HG03521 (cell line): ENCODE data around the gene BLOC1S4.
"Not testable (repeated sequence)": the region's sequence is repeated elsewhere in the genome, so short reads cannot be mapped to it uniquely, and the experiment has no call there.

Experiments used
- ATAC-seq: cut with Tn5 transposase; IDR thresholded peaks from one replicate; pipeline ENCODE4 v1.9.1; 2021; ENCODE audit warnings: mild to moderate bottlenecking, moderate library complexity; ENCODE audit not compliant: unreplicated experiment

BLOC1S4 gene

GRCh38 chr4:6734165-6734786, 18.3 kb downstream of the BLOC1S4 start:
- no peak for ATAC-seq

GRCh38 chr4:6739920-6740319, 23.9 kb downstream of the BLOC1S4 start:
- no peak for ATAC-seq

DNA sequence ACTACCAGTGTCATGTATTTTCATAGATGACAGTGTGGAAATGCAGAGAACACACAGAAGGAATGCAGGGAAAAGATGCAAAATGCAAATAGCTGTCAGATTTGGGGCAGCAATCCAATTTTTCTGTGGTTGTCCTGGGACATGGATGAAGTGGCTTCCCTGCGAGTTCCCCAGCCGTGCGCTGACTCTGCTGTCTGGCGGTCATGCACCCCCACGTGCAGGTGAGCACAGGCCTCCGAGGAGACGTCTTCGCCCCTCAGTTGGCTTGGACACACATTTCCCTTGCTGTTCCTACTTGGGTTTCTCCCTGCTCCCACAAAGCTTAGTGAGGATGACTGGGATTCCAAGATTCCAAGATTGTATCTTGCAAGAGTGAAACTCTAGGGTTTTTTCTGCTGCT, 24.4 kb downstream of the BLOC1S4 start:
- no peak for ATAC-seq

DNA sequence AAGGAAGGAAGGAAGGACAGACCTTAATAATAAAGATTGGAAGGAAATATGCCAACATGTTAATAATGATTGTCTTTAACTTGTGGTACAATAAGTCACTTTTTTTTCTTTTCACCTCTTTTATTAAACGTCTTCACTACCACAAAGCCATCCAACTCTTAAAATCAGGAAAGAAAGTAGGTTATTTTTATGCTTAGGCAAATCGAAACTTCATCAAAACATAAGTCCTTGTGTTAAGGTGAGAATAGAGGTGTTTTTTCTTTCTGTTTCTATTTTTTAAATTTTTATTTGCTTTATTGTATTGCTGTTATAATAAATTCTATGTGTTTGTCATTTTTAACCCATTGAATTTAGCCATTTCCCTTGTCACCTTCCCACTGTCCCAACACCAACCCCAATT, 26.5 kb downstream of the BLOC1S4 start:
- no peak for ATAC-seq

DNA sequence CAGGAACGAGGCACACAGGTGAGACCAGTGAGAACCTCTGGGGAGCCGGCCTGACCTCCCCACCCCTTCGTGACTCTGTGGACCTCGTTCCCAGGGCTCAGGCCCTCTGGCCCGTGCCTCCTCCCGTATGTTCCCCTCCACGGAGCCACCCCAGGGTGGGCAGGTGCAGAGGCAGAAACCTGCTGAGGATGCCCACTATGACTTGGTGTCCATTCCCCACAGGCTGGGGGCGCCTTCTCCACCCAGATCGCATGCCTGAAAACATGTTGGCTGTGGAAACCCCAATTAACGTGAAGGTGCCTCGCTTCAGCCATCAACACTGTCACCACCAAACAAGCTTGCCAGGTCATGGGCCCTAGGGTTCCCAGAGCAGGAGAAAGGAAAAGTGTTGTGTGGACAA, 27.0 kb downstream of the BLOC1S4 start:
- ATAC-seq: no peak

DNA sequence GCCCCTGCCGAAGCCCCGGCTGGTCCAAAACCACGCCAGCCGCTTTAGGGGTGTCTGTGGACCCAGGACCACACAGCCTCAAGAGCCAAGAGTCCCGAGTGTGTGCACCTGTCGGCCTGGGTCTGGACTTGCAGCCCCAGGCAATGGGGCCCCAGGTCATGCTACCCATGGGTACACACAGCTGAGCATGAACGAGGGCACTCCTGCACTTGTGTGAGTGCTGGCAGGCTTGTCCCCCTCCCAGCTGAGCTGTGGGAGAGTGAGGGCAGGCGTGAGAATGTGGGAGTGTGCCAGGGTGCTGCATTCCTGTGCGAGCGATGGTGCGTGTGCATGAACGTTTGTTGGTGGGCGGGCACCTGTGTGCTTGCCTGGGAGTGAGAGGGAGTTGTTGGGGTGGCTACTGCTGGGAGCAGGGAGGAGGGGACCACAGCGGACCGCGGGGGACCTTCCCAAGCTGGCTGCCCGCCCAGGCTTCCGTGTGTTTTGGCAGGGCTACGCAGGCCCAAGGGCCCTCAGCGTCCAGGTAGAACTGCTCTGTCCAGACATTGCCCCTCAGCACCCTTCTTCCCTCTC, 30.8 kb downstream of the BLOC1S4 start:
- no peak for ATAC-seq

DNA sequence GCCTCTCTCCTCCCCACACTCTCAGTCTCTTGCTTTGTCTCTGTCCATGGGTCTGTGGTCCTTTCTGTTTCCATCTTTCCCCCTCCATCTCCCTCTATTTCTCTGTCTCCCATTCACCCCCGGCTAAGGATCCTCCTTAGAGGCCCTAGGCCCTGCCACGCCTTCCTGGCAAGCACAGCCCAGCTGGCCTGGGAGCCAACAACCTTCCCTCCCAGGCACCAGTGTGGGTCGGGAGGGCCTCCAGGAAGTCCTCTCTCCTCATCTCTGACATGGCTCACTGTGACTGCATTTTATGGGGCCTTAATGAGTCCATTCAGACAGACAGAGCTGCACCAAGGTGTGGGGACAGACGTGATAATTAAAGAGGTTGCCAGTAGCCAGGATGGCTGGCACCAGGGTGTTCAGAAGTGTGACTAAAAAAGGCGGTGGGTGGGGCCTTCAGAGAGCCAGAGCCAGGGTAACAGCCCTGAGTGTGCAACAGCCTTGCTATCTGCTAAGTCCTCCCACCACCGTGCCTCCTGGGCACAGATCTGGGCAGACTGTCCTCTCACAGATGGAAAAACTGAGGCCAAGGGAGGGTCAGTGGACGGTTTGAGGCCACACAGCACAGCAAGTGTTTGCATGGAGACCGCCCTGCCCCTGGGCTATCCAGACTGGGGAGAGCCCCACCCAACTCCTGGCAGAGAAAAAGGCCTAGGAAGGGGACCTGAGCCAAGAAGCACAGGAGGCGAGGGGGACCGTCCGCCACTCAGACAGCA, 31.5 kb downstream of the BLOC1S4 start:
- ATAC-seq: no peak

- no peak for ATAC-seq
Observed at GRCh38 chr4:6748286-6748685, 32.3 kb downstream of the BLOC1S4 start.

- ATAC-seq: no peak
Observed at GRCh38 chr4:6749340-6750171, 33.6 kb downstream of the BLOC1S4 start.

DNA sequence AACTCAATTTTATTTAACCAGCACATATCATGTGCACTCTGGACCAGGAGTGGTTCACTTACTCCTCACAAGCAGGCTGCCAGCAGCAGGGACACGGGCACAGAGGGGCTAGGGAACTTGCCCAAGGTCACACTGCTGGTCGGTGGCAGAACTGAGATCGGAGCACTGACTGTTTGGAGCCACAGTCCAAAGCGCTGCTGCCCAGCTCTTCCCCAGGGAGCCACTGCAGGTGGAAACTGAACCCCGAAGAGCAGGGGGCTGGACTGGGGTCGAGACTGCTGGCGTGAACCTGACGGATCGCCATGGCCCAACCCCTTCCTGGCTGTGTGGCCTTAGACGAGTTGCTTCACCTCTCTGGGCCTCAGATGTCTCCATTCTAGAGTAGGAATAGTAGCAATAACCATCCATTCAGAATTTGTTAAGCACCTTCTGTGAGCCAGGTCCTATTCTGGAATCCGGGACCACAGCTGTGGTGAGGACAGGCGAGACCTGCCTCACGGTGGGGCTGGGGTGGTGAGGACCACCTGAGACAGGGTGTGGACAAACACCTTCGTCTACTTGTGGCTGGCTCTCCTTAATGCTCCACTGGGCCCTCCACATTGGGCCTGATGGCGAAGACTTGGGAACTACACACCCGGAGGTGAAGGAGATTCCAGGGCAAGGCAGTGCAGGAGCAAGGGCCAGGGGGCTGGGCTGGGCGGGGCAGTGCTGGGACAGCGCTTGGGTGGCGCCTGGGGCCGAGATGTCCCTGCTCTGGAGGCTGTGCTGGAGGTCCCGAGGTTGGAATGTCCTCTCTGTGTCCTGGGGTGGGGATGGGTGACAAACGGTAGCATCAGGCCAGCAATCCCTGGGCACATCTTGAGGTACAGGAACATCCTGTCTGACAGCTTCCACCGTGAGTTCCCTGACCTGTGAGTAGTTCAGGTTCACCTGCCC, 34.6 kb downstream of the BLOC1S4 start:
- no peak for ATAC-seq

- ATAC-seq: no peak
Observed at GRCh38 chr4:6751611-6752485, 35.9 kb downstream of the BLOC1S4 start.

DNA sequence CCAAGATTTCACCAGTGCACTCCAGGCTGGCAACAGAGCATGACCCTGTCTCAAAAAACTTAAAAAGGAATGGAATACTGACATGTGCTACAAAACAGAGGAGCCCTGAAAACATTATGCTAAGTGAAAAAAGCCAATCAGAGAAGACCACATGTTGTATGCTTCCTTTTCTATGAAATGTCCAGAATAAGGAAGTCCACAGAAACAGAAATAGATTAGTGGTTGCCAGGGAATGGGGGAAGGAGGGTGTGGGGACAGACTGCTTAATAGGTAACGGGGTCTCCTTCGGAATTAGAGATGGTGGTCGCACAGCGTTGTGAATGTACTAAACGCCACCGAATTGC, 36.5 kb downstream of the BLOC1S4 start:
- ATAC-seq: no peak

DNA sequence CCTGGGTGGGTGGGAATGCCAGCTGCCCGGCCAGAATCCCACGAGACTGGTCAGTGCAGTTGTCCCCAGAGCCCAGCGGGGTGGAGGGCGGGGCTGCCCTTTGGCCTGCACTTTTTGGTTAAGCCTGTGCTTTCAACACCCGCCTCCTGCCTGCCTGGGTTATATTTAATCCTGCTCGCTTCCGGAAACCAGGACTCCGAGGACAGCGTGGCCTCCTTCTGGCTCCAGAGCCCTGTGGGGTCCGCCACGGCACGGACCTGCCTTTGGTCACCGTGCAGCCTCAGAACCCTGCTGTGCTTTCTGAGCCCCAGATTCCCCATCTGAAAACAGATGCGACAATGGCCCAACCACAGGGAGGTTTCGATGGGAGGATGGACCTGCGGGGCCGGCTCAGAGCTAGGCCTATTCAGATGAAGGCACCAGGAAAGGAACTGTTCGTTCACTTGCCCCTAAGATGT, 37.2 kb downstream of the BLOC1S4 start:
- no peak for ATAC-seq

DNA sequence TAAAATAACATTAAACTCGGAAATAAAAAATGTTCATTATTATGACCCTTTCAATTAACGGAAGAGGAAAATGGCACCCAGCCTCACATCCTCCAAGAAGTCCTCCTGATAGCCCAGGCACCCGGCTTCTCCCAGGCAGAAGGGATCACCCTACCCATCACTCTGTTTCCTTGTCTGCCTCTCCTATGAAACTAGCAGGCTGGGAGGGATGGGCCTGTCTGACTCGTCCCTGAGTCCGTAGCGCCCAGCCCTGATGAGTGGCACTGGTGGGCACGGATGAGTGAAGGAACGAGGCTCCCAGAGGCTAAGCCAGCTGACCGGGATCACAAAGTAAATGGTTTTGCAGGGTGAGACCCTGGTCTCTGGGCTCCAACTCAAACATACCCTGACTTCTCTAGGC, 37.9 kb downstream of the BLOC1S4 start:
- no peak for ATAC-seq

GRCh38 chr4:6754481-6755087, 38.6 kb downstream of the BLOC1S4 start:
- no peak for ATAC-seq

DNA sequence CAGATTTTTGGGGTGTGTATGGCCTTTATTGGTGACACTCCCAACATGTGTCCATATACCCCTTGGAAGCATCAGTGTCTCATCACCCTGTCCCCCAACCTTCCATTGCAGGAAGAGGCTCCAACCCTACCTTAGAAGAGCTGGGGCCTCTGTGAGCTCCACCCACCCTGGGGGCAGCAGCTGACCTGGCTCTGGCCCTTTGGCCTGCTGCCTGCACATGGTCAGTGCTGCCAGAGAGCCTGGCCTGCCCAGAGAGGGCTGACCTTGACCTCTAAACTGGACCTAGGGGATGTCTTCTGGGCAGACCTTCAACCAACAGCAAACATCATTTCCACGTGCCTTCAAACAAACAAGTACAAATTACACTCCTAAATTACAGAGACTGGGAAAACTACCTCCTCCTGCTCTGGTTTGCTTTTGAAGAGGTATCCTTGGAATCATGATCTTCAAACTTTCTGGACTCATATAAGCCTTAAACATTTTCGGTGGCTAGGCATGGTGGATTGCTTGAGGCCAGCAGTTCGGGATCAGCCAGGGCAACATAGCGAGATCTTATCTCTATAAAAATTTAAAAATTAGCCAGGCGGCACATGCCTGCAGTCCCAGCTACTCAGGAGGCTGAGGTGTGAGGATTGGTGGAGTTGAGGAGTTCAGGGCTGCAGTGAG, 39.2 kb downstream of the BLOC1S4 start:
- ATAC-seq: no peak

GRCh38 chr4:6756345-6756744, 40.4 kb downstream of the BLOC1S4 start:
- ATAC-seq: not testable (repeated sequence)

DNA sequence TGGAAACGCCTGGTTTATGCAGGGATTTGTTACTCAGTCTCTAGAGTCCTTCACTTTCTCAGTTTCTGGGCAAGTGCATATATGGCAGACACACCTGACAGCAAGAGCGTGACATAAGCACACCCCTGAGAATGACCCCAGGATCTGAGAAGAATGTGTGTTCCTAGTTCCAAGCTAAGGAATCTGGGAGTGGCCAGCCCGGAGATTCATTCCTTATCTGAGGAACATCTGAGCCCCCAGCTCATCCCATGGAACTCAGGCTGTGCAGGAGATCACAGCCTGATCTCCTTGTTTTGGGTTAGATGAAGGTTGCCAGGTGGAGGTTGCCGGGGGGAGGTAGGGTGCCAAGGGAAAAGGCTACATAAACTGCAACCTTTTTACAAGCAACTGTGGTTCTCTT, 42.8 kb downstream of the BLOC1S4 start:
- no peak for ATAC-seq
